HAP-1 (cell line): Measurements from ENCODE around the gene CYP26C1.
A peak's percentile ranks its signal among the peaks of the same experiment; 100 is the strongest.

Source experiments
- DNase-seq, 2 experiments: peaks; one replicate each; pipeline ENCODE4 v3.0.0-alpha.2; 2016 to 2020; ENCODE audit warnings: low spot score in 2 of 2
- H3K27me3 ChIP-seq: fragments of 250-450 bp; sonication (Bioruptor Pico); 2 replicates; pipeline ENCODE4 v1.5.1; 2020; ENCODE audit warnings: low read depth, mild to moderate bottlenecking, moderate library complexity
- H3K36me3 ChIP-seq: fragments of 250-450 bp; sonication (Bioruptor Pico); replicated peaks from 2 replicates; pipeline ENCODE4 v1.5.1; 2020; ENCODE audit warnings: mild to moderate bottlenecking
- H3K4me1 ChIP-seq: fragments of 250-450 bp; sonication (Bioruptor Pico); 2 replicates; pipeline ENCODE4 v1.5.1; 2020; ENCODE audit warnings: mild to moderate bottlenecking
- H3K4me3 ChIP-seq: fragments of 250-450 bp; sonication (Bioruptor Pico); 2 replicates; pipeline ENCODE4 v1.5.1; 2020; ENCODE audit warnings: mild to moderate bottlenecking, moderate library complexity
- H3K9me3 ChIP-seq: fragments of 250-450 bp; sonication (Bioruptor Pico); 2 replicates; pipeline ENCODE4 v1.5.1; 2020; ENCODE audit warnings: mild to moderate bottlenecking, moderate library complexity
- in situ Hi-C: fragments of 300-500 bp; cut with MboI; formaldehyde crosslinking; loops from 3 replicates; pipeline ENCODE4 v1.14.3; 2020; ENCODE audit warnings: low sequenced_read_pairs, inconsistent platforms, mixed read lengths

Gene CYP26C1

DNA sequence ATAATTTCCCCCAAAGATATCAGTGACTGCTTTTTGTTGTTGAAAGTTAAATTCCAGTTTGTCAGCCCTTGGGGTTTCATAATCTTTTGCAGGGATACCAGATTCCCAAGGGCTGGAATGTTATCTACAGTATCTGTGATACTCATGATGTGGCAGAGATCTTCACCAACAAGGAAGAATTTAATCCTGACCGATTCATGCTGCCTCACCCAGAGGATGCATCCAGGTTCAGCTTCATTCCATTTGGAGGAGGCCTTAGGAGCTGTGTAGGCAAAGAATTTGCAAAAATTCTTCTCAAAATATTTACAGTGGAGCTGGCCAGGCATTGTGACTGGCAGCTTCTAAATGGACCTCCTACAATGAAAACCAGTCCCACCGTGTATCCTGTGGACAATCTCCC is 16.3 kb downstream of the CYP26C1 start:
- Histone ChIP-seq H3K4me3 (no peak overlapping the region), H3K4me1 (peaks cover 12% of the 10 kb centered on the region), H3K27me3 (no peaks in the 10 kb centered on the region), H3K9me3 (no peaks in the 10 kb centered on the region), H3K36me3 (no peaks in the 10 kb centered on the region)
- in situ Hi-C loops = loop anchor here (10.0 to 25.0 kb wide), 2 partner anchors 72 to 410 kb away; partner anchors contain the start of genes CEP55 and MYOF
- DNase-seq = no peak

DNA sequence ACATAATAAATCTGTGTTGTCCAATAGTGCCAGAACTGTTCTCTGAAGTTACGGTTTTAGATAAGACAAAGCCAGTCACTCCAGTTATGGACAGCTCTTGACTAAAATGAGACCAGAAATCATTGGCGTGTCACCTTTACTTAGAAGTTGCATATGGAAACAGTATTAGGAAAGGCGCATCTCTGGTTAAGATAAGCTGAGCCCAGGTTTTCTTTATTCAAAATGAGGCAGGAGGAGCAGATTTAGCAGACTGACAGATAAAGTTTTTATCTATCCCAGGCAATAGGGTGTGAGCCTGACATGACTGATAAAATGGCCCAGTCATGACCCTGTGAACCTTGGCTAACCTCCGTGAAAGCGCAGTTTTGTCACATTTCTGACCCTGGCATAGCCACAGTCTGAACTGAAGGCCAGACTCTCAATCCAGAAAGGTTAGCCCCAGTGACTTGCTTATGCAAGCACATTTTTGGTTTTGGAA is 17.3 kb downstream of the CYP26C1 start:
- H3K27me3 ChIP-seq = no peaks in the 10 kb centered on the region
- H3K4me3 ChIP-seq = no peak overlapping the region
- peaks cover 12% of the 10 kb centered on the region for H3K4me1 ChIP-seq
- in situ Hi-C loops = loop anchor here (10.0 to 25.0 kb wide), 2 partner anchors 73 to 409 kb away; partner anchors contain the start of genes CEP55 and MYOF
- no peaks in the 10 kb centered on the region for H3K36me3 ChIP-seq
- no peak for DNase-seq
- H3K9me3 ChIP-seq = no peaks in the 10 kb centered on the region

DNA sequence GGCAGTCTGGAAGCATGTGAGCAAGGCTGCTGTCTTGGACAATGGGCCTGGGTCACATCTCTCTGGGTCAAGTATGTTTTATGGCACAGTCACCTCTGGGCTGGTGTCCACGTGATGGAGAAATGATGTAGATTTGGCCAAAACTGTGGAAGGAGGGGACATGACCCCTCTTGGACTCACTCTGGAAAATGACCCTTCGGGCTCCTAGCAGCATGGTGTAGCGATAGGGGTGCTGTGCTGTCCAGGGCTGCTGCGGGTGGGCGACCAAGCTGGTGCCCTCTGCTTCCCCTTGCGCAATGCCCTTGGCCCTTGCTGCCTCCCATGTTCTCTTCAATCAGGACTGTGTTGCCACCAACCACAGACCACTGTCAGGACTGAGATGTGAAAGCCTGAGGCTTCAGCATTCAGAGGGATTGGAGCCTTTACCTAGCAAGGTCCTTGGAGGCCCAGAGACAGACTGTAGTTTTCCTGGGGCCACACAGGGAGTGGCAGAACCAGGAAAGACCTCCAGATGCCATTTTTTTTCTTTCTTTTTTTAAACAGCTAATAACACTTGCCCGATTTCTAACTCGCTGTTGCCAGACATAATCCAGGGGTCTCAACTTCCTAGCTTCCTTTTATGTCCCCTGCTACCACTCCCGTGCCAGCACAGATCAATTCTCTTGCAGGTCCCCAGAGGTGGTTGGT is 19.2 kb downstream of the CYP26C1 start:
- Histone ChIP-seq H3K4me3 (no peak overlapping the region), H3K4me1 (peaks cover 12% of the 10 kb centered on the region), H3K9me3 (no peaks in the 10 kb centered on the region), H3K36me3 (no peaks in the 10 kb centered on the region), H3K27me3 (no peaks in the 10 kb centered on the region)
- peak in 1 of 2 experiments; percentile 7 for DNase-seq
- in situ Hi-C loops = loop anchor here (5.0 to 25.0 kb wide), 4 partner anchors 75 to 407 kb away; partner anchors contain the start of genes CEP55 and MYOF

DNA sequence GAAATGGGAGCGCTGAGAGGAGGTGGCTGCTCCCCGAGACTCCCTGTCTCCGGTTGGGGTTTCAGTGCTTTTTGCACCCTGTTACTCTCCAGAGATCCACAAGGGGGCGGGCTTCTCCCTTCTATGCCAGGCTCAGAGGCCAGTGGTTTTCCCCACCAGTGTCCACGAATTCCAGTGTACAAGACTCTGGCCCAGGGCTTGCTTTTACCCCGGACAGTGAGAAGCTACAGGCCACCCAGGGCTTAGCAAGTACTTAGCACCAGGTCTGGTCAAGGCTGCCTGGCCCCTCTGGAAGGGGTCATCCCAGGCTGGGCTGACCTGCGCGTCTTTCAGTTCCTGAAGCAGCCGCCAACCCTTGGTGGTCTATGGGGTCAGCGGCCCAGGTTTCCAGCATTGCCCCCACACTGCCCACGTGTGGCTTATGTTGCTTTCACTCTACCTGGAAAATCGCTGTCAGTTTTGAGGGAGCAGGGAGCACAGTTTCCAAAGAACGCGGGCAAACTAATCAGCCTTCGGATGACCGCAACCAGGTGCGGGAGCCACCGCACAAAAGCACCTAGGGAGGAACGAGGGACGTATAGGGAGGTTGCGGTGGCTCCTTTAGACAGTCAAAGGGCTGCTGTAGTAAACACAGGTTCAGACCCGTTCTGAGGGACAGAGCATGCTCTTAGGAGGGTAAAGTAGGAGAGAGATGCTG is 19.9 kb downstream of the CYP26C1 start:
- peaks cover 12% of the 10 kb centered on the region for H3K4me1 ChIP-seq
- in situ Hi-C loops = loop anchor here (5.0 to 25.0 kb wide), 3 partner anchors 214 to 407 kb away; partner anchors contain the start of genes CEP55 and MYOF
- H3K27me3 ChIP-seq = no peaks in the 10 kb centered on the region
- no peaks in the 10 kb centered on the region for H3K36me3 ChIP-seq
- no peaks in the 10 kb centered on the region for H3K9me3 ChIP-seq
- H3K4me3 ChIP-seq = no peak overlapping the region
- peak; percentile 12 to 76 for DNase-seq

DNA sequence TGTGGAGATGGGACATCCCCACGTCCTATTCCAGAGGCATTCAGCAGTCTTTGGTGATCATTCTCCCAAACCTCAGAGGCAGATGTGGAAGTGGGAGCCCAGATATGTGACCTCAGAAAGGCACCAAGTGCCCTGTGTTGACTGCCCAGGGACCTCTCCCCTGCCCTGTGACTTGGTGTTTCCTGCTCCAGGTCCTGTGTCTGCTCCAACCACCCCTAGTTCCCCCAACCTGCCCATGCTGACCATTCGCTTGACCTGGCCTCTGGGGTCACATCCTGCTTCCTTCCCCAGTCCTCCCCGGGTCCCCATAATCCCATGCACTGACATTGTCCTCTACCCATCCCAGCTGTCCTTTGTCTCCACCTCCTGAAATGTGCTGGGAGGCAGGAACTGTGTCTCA is 20.7 kb downstream of the CYP26C1 start:
- in situ Hi-C loops = loop anchor here (5.0 to 25.0 kb wide), 3 partner anchors 213 to 406 kb away; partner anchors contain the start of genes CEP55 and MYOF
- Histone ChIP-seq H3K36me3 (no peaks in the 10 kb centered on the region), H3K9me3 (no peaks in the 10 kb centered on the region), H3K27me3 (no peaks in the 10 kb centered on the region), H3K4me1 (peaks cover 9% of the 10 kb centered on the region; the same call in 1 of the 2 replicates), H3K4me3 (no peak overlapping the region)
- DNase-seq = peak in 1 of 2 experiments; percentile 4

DNA sequence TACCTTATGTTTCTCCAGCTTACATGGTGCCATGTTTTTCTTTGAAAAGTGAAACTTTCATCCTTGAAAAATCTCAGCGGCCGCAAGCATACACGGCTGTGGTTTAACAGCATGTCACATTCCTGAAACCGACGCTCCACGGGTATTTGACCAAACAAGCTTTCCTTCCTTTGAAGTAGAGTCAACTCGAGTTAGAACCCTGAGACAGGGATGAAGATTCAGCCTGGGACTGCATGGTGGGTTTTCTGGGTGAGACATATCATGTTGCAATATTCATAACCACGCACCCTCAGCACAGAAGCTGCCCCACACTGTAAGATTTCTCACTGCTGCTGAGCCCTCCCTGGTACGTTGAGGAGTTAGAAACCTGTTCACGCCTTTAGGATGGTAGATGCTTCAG is 21.2 kb downstream of the CYP26C1 start:
- H3K36me3 ChIP-seq = no peaks in the 10 kb centered on the region
- in situ Hi-C loops = loop anchor here (5.0 to 25.0 kb wide), 3 partner anchors 213 to 405 kb away; partner anchors contain the start of genes CEP55 and MYOF
- H3K9me3 ChIP-seq = no peaks in the 10 kb centered on the region
- no peaks in the 10 kb centered on the region for H3K27me3 ChIP-seq
- peaks cover 5% of the 10 kb centered on the region for H3K4me1 ChIP-seq
- no peak overlapping the region for H3K4me3 ChIP-seq
- peak in 1 of 2 experiments; percentile 5 for DNase-seq

DNA sequence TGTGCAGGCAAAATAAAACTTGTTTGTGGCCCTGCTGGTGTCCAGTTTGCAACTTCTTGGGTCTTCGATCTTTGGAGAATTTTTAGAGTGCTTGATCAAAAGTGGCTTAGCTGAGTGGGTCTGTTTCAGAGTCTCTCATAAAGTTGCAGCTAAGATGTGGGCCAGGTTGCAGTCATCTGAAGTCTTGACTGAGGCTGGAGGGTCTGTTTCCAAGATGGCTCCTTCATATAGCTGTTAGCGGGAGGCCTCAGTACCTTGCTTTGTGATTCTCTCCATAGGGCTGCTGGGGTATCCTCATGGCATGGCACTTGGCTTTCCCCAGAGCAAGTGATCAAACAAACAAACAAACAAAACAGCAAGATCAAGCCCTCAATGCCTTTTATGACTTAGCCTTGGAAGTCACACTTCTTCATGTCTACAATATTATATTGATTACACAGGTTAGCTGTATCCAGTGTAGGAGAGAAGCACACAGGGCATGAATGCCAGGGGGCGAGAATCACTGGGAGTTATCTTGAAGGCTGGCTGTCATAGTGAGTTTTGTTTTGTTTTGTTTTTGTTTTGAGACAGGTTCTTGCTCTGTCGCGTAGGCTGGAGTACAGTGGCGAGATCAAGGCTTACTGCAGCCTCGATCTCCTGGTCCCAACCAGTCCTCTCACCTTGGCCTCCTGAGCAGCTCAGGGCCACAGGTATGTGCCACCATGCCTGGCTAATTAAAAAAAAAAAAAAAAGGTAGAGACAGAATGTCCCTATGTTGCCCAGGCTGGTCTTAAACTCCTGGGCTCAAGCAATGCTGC is 23.3 kb downstream of the CYP26C1 start:
- in situ Hi-C loops = loop anchor here (5.0 to 25.0 kb wide), 3 partner anchors 211 to 403 kb away; partner anchors contain the start of genes CEP55 and MYOF
- DNase-seq = no peak

DNA sequence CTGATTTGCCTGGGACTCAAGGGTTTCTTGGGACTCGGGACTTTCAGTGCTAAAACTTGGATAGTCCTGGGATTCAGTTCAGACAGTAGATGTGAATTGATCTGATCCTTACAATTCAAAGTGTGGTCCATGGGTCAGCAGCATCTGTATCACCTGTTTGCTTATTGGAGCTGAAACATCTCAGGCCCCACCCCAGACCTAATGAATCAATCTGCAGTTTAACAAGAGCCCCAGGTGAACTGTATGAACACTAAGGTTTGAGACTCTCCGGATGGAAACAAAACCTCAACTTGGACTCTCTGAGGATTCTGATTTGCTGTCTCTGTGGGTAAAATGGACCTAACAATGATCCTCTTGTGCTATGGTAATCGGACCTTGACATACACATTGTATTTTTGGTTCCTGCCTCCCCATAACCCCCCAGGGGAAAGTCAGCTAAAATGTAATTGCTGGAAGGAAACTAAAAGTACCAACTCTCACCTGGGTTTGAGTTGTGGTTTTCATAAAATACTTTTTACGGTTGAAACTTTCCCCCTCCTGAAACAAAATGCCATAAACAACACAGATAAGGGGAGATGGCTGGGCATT is 24.8 kb downstream of the CYP26C1 start:
- in situ Hi-C loops = loop anchor here (10.0 to 25.0 kb wide), 2 partner anchors 209 to 402 kb away; partner anchors contain the start of genes CEP55 and MYOF

More for the DNA sequence above, 23.3 kb downstream of the CYP26C1 start:
- Histone ChIP-seq H3K4me1 (peaks cover 23% of the 10 kb centered on the region), H3K9me3 (no peaks in the 10 kb centered on the region), H3K27me3 (no peaks in the 10 kb centered on the region), H3K4me3 (no peak overlapping the region), H3K36me3 (no peaks in the 10 kb centered on the region)

DNA sequence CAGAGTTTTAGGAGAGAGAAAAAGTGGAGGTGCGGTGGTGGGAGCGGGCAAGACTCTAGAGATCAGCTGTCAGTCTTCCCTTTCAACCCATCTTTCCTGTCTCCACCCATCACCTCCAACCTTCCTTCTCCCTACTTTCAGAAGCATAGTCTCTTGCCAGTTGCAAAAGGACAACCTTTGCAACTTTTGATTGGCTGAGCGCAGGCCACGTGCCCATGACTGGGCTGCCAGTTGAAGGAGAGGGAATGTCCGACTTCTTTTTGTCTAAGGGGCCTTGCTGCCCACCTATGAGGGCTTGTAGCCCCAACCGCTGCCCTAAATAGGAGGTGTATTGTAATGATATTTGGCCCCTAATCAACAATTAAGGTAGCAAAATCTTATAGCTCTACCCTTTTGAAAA is 25.7 kb downstream of the CYP26C1 start:
- no peak for DNase-seq
- Histone ChIP-seq H3K36me3 (no peaks in the 10 kb centered on the region), H3K9me3 (no peaks in the 10 kb centered on the region), H3K4me1 (peaks cover 17% of the 10 kb centered on the region), H3K4me3 (no peak overlapping the region), H3K27me3 (no peaks in the 10 kb centered on the region)
- in situ Hi-C loops = loop anchor here (10.0 to 25.0 kb wide), 2 partner anchors 209 to 401 kb away; partner anchors contain the start of genes CEP55 and MYOF

More for the DNA sequence above, 24.8 kb downstream of the CYP26C1 start:
- no peak for DNase-seq
- H3K27me3 ChIP-seq = no peaks in the 10 kb centered on the region
- peaks cover 18% of the 10 kb centered on the region for H3K4me1 ChIP-seq
- no peaks in the 10 kb centered on the region for H3K9me3 ChIP-seq
- H3K36me3 ChIP-seq = no peaks in the 10 kb centered on the region
- H3K4me3 ChIP-seq = no peak overlapping the region

DNA sequence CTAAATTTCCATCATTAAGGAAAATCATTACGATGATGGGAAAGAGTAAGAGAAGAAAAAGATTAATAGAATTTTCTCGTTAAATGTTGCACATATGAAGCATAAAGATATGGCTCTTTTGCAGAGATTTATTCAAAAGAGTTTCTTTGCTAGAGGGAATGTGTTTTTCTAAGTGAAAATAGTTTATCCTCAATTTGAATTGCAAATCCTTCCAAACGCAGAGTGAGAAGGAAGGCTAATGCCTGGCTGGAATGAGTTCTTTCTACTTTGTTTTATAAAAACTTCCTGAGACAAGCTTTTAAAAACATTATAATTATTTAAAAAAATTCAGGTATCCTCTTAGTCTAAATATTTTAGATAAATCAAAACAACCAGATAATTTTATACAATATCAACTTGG is 27.2 kb downstream of the CYP26C1 start:
- DNase-seq = peak in 1 of 2 experiments; percentile 34
- in situ Hi-C loops = loop anchor here (10.0 to 25.0 kb wide), 2 partner anchors 207 to 399 kb away; partner anchors contain the start of genes CEP55 and MYOF
- H3K4me1 ChIP-seq = peaks cover 17% of the 10 kb centered on the region
- H3K4me3 ChIP-seq = no peak overlapping the region
- no peaks in the 10 kb centered on the region for H3K36me3 ChIP-seq
- no peaks in the 10 kb centered on the region for H3K9me3 ChIP-seq
- no peaks in the 10 kb centered on the region for H3K27me3 ChIP-seq

DNA sequence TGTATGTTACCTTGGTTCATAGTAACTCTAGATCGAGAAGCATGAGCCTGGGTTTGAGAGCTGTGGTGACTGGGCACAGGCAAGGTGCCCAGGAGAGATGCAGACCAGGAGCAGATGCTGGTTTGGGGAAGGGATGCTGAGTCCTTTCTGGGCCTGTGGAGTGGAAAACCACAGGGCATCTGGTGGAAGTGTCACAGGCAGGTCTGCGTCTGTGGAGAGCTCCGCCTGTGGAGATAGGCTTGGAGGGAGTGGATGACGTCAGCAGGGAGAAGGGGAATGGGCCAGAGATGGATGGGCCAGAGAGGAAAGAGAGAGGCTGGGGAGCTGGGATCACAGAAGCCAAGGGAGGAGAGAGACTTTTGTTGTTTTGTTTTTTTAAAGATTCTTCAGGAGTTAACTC is 27.9 kb downstream of the CYP26C1 start:
- Histone ChIP-seq H3K36me3 (no peaks in the 10 kb centered on the region), H3K4me3 (no peak overlapping the region), H3K4me1 (peaks cover 17% of the 10 kb centered on the region), H3K27me3 (no peaks in the 10 kb centered on the region), H3K9me3 (no peaks in the 10 kb centered on the region)
- peak in 1 of 2 experiments; percentile 9 for DNase-seq
- in situ Hi-C loops = loop anchor here (10.0 to 25.0 kb wide), 2 partner anchors 206 to 399 kb away; partner anchors contain the start of genes CEP55 and MYOF

DNA sequence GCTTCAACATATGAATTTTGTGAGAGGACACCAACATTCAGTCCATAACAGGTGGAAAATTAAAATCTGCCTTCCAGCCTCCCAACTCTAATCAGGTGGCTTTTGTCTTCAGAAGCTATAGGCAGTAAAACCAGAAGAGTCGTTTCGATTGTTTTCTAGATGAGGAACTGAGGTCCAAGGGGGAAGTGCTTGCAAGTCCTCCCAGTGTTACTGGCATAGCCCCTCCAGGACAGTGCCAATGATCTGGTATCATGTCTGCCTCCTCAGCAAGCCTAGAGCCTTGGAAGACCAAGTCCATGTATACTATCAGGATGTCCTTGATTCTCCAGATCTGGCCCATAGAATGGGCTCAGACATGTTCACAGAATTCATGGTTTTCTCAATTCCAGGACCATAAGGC is 30.0 kb downstream of the CYP26C1 start:
- Histone ChIP-seq H3K4me3 (no peak overlapping the region), H3K9me3 (no peaks in the 10 kb centered on the region), H3K36me3 (no peaks in the 10 kb centered on the region), H3K27me3 (no peaks in the 10 kb centered on the region), H3K4me1 (peaks cover 17% of the 10 kb centered on the region)
- DNase-seq = no peak
- in situ Hi-C loops = loop anchor here (25.0 kb wide), 1 partner anchor 397 kb away; the partner anchor contains the start of genes CEP55 and MYOF
